H9 (cell line): ENCODE data around the gene RPL39L. TPM values are rescaled to one million over a fixed set of nuclear protein-coding genes. Genes with fewer than 3 reads are reported as not detected.

Experiments used
- DNase-seq: peaks from one replicate; pipeline ENCODE4 v3.0.0-alpha.2; 2017
- H2AFZ ChIP-seq: one replicate; pipeline ENCODE4 v1.6.1; 2013; ENCODE audit warnings: mild to moderate bottlenecking, low read length, control low read depth, moderate library complexity
- H2AK5ac ChIP-seq: 2 replicates; pipeline ENCODE4 v1.6.1; 2013; ENCODE audit warnings: low read length, control low read depth, mixed read lengths; ENCODE audit not compliant: insufficient read length
- H2BK120ac ChIP-seq: one replicate; pipeline ENCODE4 v1.6.1; 2013; ENCODE audit warnings: low read depth, mild to moderate bottlenecking, low read length, control low read depth, inconsistent platforms; ENCODE audit not compliant: poor library complexity, severe bottlenecking
- H2BK12ac ChIP-seq: 2 replicates; pipeline ENCODE4 v1.6.1; 2013; ENCODE audit warnings: low read length, control low read depth, mixed read lengths, low read depth; ENCODE audit not compliant: insufficient read length
- H2BK15ac ChIP-seq: 2 replicates; pipeline ENCODE4 v1.6.1; 2013; ENCODE audit warnings: low read depth, low read length, control low read depth
- H2BK20ac ChIP-seq: one replicate; pipeline ENCODE4 v1.6.1; 2013; ENCODE audit warnings: low read depth, mild to moderate bottlenecking, low read length, control low read depth, inconsistent platforms; ENCODE audit not compliant: poor library complexity, severe bottlenecking
- H2BK5ac ChIP-seq: 2 replicates; pipeline ENCODE4 v1.6.1; 2013; ENCODE audit warnings: low read length, control low read depth, mixed read lengths; ENCODE audit not compliant: insufficient read length
- H3K14ac ChIP-seq: 2 replicates; pipeline ENCODE4 v1.6.1; 2013; ENCODE audit warnings: low read length, control low read depth; ENCODE audit not compliant: insufficient read depth
- H3K18ac ChIP-seq: 2 replicates; pipeline ENCODE4 v1.6.1; 2013; ENCODE audit warnings: low read depth, mild to moderate bottlenecking, mixed read lengths, low read length, control low read depth; ENCODE audit not compliant: insufficient read length
- H3K23ac ChIP-seq: 2 replicates; pipeline ENCODE4 v1.6.1; 2013; ENCODE audit warnings: low read length, control low read depth, mixed read lengths, low read depth; ENCODE audit not compliant: insufficient read length
- H3K23me2 ChIP-seq: 2 replicates; pipeline ENCODE4 v1.6.1; 2013; ENCODE audit warnings: low read depth, mild to moderate bottlenecking, mixed read lengths, low read length, control low read depth; ENCODE audit not compliant: insufficient read length, poor library complexity, severe bottlenecking
- H3K27ac ChIP-seq: 2 replicates; pipeline ENCODE4 v1.5.1; 2013; ENCODE audit warnings: low read length, control low read depth, mixed read lengths, low read depth; ENCODE audit not compliant: insufficient read length
- H3K27me3 ChIP-seq: 2 replicates; pipeline ENCODE4 v1.6.1; 2013; ENCODE audit warnings: low read length, control low read depth, inconsistent platforms; ENCODE audit not compliant: insufficient read depth
- H3K4ac ChIP-seq: 2 replicates; pipeline ENCODE4 v1.6.1; 2013; ENCODE audit warnings: low read depth, mild to moderate bottlenecking, control low read depth, inconsistent platforms, low read length, moderate library complexity
- H3K4me1 ChIP-seq: 2 replicates; pipeline ENCODE4 v1.6.1; 2013; ENCODE audit warnings: low read length, control low read depth, inconsistent platforms; ENCODE audit not compliant: insufficient read depth
- H3K4me2 ChIP-seq: 2 replicates; pipeline ENCODE4 v1.6.1; 2013; ENCODE audit warnings: low read length, control low read depth, mixed read lengths; ENCODE audit not compliant: insufficient read length, insufficient read depth
- H3K56ac ChIP-seq: 2 replicates; pipeline ENCODE4 v1.6.1; 2013; ENCODE audit warnings: low read depth, mild to moderate bottlenecking, mixed read lengths, low read length, control low read depth; ENCODE audit not compliant: insufficient read length
- H3K79me1 ChIP-seq: 2 replicates; pipeline ENCODE4 v1.6.1; 2013; ENCODE audit warnings: low read depth, mild to moderate bottlenecking, moderate library complexity, low read length, control low read depth, inconsistent platforms; ENCODE audit not compliant: insufficient read depth, poor library complexity, severe bottlenecking
- H3K79me2 ChIP-seq: 2 replicates; pipeline ENCODE4 v1.6.1; 2013; ENCODE audit warnings: low read length, control low read depth, inconsistent platforms; ENCODE audit not compliant: insufficient read depth
- H3K9ac ChIP-seq: 2 replicates; pipeline ENCODE4 v1.6.1; 2013; ENCODE audit warnings: low read length, control low read depth, mixed read lengths; ENCODE audit not compliant: insufficient read length; ENCODE audit errors: extremely low read depth
- H3K9me3 ChIP-seq: one replicate; pipeline ENCODE4 v1.6.1; 2013; ENCODE audit warnings: low read depth, low read length, inconsistent platforms; ENCODE audit not compliant: control insufficient read depth
- H3T11ph ChIP-seq: one replicate; pipeline ENCODE4 v1.6.1; 2013; ENCODE audit warnings: mild to moderate bottlenecking, low read length, control low read depth, inconsistent platforms
- H4K20me1 ChIP-seq: one replicate; pipeline ENCODE4 v1.6.1; 2013; ENCODE audit not compliant: control insufficient read depth, insufficient read length, insufficient read depth
- H4K5ac ChIP-seq: 2 replicates; pipeline ENCODE4 v1.6.1; 2013; ENCODE audit warnings: low read depth, mild to moderate bottlenecking, mixed read lengths, low read length, control low read depth; ENCODE audit not compliant: insufficient read length
- H4K8ac ChIP-seq: replicated peaks from 2 replicates; pipeline ENCODE4 v1.6.1; 2013; ENCODE audit warnings: low read length, control low read depth, mixed read lengths, low read depth; ENCODE audit not compliant: insufficient read length
- H4K91ac ChIP-seq: 2 replicates; pipeline ENCODE4 v1.6.1; 2013; ENCODE audit warnings: low read depth, mild to moderate bottlenecking, moderate library complexity, mixed read lengths, low read length, control low read depth; ENCODE audit not compliant: insufficient read length
- H3K27ac Mint-ChIP-seq, 3 experiments: 2 replicates in 2 of 3; 3 replicates in 1 of 3; pipeline ENCODE4 v1.8.0; 2020 to 2021; ENCODE audit warnings: mixed read lengths in 3 of 3, mild to moderate bottlenecking in 1 of 3, moderate library complexity in 1 of 3
- H3K27me3 Mint-ChIP-seq: 2 replicates; pipeline ENCODE4 v1.8.0; 2021; ENCODE audit warnings: low read depth, mild to moderate bottlenecking, moderate library complexity, mixed read lengths
- H3K36me3 Mint-ChIP-seq, 3 experiments: 2 replicates in 2 of 3; 3 replicates in 1 of 3; pipeline ENCODE4 v1.8.0; 2020 to 2021; ENCODE audit warnings: low read depth in 3 of 3, mixed read lengths in 3 of 3; ENCODE audit not compliant: insufficient read depth in 1 of 3
- H3K4me1 Mint-ChIP-seq, 2 experiments: 2 replicates each; pipeline ENCODE4 v1.8.0; 2020; ENCODE audit warnings: mixed read lengths in 2 of 2
- H3K4me3 Mint-ChIP-seq, 2 experiments: 2 replicates in 1 of 2; 3 replicates in 1 of 2; pipeline ENCODE4 v1.8.0; 2020 to 2021; ENCODE audit warnings: mild to moderate bottlenecking in 2 of 2, mixed read lengths in 2 of 2, moderate library complexity in 1 of 2
- H3K9me3 Mint-ChIP-seq, 2 experiments: 2 replicates in 1 of 2; 3 replicates in 1 of 2; pipeline ENCODE4 v1.8.0; 2020; ENCODE audit warnings: mild to moderate bottlenecking in 2 of 2, mixed read lengths in 2 of 2, moderate library complexity in 1 of 2
- WGBS: extraction: QIAGEN DNeasy Blood & Tissue Kit; methylation state at CpG from one replicate; pipeline ENCODE4 v1.1.7; 2013; ENCODE audit warnings: missing lambda C conversion rate, low lambda C conversion rate, mixed read lengths; ENCODE audit not compliant: insufficient read length; ENCODE audit errors: extremely low coverage; 5-methylcytosine and 5-hydroxymethylcytosine counted together
- total RNA-seq: library from RNA; stranded (reverse); gene quantifications from 2 replicates; pipeline ENCODE4 v1.2.1, GENCODE V29; 2021
- TF ChIP-seq, protein P1 (sequence below): fragments of 200-600 bp; sonication (generic); conservative IDR thresholded peaks from 3 replicates; pipeline ENCODE4 v1.8.0; 2021; ENCODE audit warnings: antibody characterized with exemption, mild to moderate bottlenecking

Gene RPL39L
- total RNA-seq, 1 experiment from 2014 or later, result 71.7 TPM

DNA sequence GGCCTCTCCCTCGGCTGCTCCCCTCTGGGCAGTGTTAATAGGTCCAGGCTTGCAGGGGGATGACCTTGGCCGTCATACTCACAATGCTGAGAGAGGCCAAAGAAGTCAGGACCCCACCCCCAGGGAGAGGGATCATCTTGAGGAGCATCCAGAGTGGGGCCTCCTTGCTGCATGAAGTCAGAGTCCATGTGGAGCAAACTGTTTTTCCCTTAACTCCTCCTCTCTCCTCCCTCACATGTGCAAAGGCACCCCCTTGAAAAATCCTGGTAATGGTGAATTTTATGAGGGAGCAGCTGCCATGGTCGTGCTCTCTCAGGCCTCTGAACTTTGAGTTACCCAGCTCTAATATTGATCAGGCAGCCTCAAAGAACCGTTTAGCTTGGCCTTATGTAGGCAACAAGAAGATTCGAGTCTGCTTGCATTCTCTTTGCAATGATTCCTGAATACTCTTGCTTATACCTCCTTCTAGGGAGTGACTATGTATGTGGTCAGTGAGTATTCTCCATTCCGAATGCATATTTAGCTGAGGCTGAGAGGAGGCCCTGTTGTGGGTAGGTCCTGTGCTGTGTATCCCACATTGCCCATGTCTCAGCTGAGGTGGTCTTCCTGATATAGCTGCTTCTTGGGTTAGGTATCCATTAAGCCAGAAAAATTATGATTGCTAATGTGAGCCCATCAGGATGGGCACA, 23.1 kb upstream of the RPL39L start:
- Histone ChIP-seq H2BK12ac (no peak overlapping the region), H2BK20ac (no peak overlapping the region), H3T11ph (no peak overlapping the region), H3K27me3 (no peaks in the 10 kb centered on the region), H2BK15ac (no peak overlapping the region), H3K23ac (no peak overlapping the region), H4K91ac (no peak overlapping the region), H3K79me1 (no peaks in the 10 kb centered on the region), H3K18ac (no peak overlapping the region), H3K56ac (no peak overlapping the region), H4K8ac (no peak overlapping the region), H2AFZ (no peak overlapping the region), H2AK5ac (no peak overlapping the region), H3K9ac (no peak overlapping the region), H3K4me1 (peaks cover 11% of the 10 kb centered on the region; the same call in 1 of the 2 replicates), H2BK120ac (no peak overlapping the region), H3K14ac (no peak overlapping the region), H3K79me2 (no peaks in the 10 kb centered on the region), H3K27ac (no peak overlapping the region), H4K20me1 (no peaks in the 10 kb centered on the region), H3K4me2 (no peak overlapping the region), H2BK5ac (no peak overlapping the region), H3K9me3 (no peaks in the 10 kb centered on the region), H4K5ac (no peak overlapping the region), H3K4ac (no peak overlapping the region), H3K23me2 (no peaks in the 10 kb centered on the region)
- Mint-ChIP-seq H3K9me3 (peaks cover 9 to 17% of the 10 kb centered on the region in 2 experiments), H3K27me3 (no peaks in the 10 kb centered on the region), H3K4me1 (peaks cover 37 to 53% of the 10 kb centered on the region in 2 experiments), H3K36me3 (peaks cover 7 to 38% (median 16%) of the 10 kb centered on the region in 3 experiments), H3K4me3 (no peak overlapping the region), H3K27ac (no peak overlapping the region)
- no peak for DNase-seq
- TF ChIP-seq, protein P1, sequence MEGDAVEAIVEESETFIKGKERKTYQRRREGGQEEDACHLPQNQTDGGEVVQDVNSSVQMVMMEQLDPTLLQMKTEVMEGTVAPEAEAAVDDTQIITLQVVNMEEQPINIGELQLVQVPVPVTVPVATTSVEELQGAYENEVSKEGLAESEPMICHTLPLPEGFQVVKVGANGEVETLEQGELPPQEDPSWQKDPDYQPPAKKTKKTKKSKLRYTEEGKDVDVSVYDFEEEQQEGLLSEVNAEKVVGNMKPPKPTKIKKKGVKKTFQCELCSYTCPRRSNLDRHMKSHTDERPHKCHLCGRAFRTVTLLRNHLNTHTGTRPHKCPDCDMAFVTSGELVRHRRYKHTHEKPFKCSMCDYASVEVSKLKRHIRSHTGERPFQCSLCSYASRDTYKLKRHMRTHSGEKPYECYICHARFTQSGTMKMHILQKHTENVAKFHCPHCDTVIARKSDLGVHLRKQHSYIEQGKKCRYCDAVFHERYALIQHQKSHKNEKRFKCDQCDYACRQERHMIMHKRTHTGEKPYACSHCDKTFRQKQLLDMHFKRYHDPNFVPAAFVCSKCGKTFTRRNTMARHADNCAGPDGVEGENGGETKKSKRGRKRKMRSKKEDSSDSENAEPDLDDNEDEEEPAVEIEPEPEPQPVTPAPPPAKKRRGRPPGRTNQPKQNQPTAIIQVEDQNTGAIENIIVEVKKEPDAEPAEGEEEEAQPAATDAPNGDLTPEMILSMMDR, result no peak
- no CpG with 5 or more reads among the region's 6 CpGs for WGBS
